ENCODE data around the gene LIMS1.
A peak's percentile ranks its signal among the peaks of the same experiment; 100 is the strongest.

Gene LIMS1

DNA sequence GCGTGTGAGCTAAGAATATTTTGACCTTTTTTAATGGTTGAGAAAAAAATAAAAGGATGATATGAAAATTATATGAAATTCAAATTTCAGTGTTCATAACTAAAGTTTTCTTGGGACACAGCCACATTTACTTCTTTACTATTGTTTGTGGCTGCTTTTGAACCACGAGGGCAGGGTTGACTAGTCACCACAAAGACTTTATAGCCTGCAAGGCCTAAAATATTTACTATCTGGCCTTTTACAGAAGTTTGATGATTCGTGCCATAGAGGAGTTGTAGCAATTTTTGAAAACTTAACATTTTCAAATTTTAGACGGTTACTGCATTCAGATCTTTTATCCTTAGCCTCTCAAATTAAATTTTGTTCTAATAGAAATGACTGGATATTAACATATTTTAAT, 69.9 kb downstream of the LIMS1 start:
- Histone ChIP-seq H3K36me3 (ENCODE audit: control insufficient read depth in 1 of 2, insufficient read depth in 2 of 2, low read length in 2 of 2) (no peaks in the 10 kb centered on the region), H3K4me1 (ENCODE audit: control insufficient read depth in 1 of 2, insufficient read depth in 2 of 2, low read length in 2 of 2) (no peaks in the 10 kb centered on the region), H3K27ac (ENCODE audit: low read length) (no peak overlapping the region), H3K4me3 (ENCODE audit: low read depth in 1 of 2, low read length in 2 of 2) (no peak overlapping the region), H3K27me3 (ENCODE audit: low read depth, low read length) (no peaks in the 10 kb centered on the region), H3K9me3 (ENCODE audit: control insufficient read depth in 1 of 2, low read length in 2 of 2) (no peaks in the 10 kb centered on the region)

DNA sequence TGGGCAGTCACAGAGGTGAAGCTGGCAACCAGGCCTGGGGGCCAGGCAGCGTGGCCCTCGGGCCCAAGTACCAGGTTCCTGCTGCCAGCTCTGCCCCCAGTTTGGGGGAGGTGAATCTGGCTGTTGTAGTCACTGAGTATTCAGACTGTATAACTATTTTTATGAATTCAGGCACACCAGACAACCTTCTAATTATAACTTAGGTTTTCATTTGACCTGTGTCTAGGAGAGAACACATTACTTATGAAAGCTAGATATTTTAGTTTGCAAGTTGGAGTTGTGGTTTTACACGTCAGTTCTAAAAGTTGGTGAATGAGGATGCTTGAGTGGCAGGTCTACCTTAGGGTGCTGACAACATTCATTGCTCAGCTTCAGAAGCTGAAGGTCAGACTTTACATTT, 71.7 kb downstream of the LIMS1 start:
- Histone ChIP-seq H3K4me1 (ENCODE audit: control insufficient read depth in 1 of 2, insufficient read depth in 2 of 2, low read length in 2 of 2) (no peaks in the 10 kb centered on the region), H3K27ac (ENCODE audit: low read length) (no peak overlapping the region), H3K4me3 (ENCODE audit: low read depth in 1 of 2, low read length in 2 of 2) (no peak overlapping the region), H3K9me3 (ENCODE audit: control insufficient read depth in 1 of 2, low read length in 2 of 2) (no peaks in the 10 kb centered on the region), H3K36me3 (ENCODE audit: control insufficient read depth in 1 of 2, insufficient read depth in 2 of 2, low read length in 2 of 2) (no peaks in the 10 kb centered on the region), H3K27me3 (ENCODE audit: low read depth, low read length) (no peaks in the 10 kb centered on the region)

DNA sequence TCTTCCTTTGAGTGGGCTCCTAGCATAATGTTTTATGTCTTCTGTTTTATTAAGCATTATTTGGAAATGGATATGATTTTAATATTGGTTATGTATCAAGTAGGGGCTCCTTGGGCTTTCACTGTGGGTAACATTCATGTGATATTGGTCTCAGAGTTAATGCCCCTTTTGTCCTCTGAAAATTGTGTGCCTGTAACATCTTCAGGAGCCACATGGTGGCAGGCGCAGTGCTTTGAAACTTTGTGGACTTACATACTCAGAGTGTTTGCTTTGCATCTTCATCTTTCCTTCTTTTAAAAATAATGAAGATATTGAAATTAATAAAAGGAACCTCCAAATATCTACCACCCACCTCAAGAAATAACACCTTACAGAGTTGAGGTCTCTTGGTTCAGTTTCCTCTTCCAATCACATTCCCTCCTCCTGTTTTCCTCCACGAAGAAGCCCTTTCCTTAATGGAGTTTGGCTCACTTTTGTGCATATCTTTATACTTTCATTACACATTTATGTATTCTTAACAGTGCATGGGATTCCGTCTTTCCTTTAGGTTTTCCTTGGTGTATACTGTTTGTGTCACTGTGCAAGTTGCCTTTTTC, 73.5 kb downstream of the LIMS1 start:
- Histone ChIP-seq H3K27ac (ENCODE audit: low read length) (no peak overlapping the region), H3K4me1 (ENCODE audit: control insufficient read depth in 1 of 2, insufficient read depth in 2 of 2, low read length in 2 of 2) (peaks cover 3 to 4% of the 10 kb centered on the region in 2 donors), H3K4me3 (ENCODE audit: low read depth in 1 of 2, low read length in 2 of 2) (no peak overlapping the region), H3K27me3 (ENCODE audit: low read depth, low read length) (no peaks in the 10 kb centered on the region), H3K36me3 (ENCODE audit: control insufficient read depth in 1 of 2, insufficient read depth in 2 of 2, low read length in 2 of 2) (no peaks in the 10 kb centered on the region), H3K9me3 (ENCODE audit: control insufficient read depth in 1 of 2, low read length in 2 of 2) (no peaks in the 10 kb centered on the region)

DNA sequence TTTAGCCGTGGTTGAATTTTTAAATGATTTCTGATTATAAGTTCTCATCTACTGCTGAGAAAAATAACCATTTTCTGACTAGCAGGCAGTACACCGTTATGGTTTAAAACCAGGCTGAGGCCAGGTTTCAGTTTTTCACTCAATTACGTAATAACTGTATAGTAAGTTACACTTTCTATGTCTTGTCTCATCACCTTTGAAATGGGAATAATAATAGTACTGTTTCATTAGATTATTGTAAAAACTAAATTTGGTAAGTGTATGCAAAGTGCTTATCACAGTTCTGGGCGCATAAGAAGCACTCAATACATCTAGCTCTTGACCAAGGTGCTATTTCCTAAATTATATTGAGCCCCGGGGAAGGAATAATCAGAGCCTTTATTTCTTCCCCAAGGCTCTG, 76.8 kb downstream of the LIMS1 start:
- H3K4me3 ChIP-seq (ENCODE audit: low read depth in 1 of 2, low read length in 2 of 2) = no peak overlapping the region
- no peaks in the 10 kb centered on the region for H3K36me3 ChIP-seq (ENCODE audit: control insufficient read depth in 1 of 2, insufficient read depth in 2 of 2, low read length in 2 of 2)
- H3K4me1 ChIP-seq (ENCODE audit: control insufficient read depth in 1 of 2, insufficient read depth in 2 of 2, low read length in 2 of 2) = peaks cover 7 to 24% of the 10 kb centered on the region in 2 donors
- no peak overlapping the region for H3K27ac ChIP-seq (ENCODE audit: low read length)
- H3K27me3 ChIP-seq (ENCODE audit: low read depth, low read length) = no peaks in the 10 kb centered on the region
- no peaks in the 10 kb centered on the region for H3K9me3 ChIP-seq (ENCODE audit: control insufficient read depth in 1 of 2, low read length in 2 of 2)

DNA sequence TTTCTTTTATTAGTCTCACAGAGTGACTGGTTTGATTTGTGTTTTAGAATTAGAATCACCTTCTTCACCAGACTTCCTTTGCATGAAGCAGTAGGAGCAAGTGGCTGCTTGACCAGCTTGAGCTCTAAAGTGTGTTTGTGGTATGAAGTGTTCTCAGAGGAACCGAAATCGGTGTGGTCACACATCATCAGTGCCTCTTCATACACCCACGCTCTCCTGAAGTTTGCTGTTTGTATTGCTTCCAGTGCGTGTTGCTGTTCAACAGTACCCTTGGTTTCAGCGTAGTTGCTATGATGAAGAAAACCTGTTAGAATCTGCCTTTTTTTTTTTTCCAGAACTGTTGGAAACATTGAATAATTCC, 77.9 kb downstream of the LIMS1 start:
- H3K27me3 ChIP-seq (ENCODE audit: low read depth, low read length) = no peaks in the 10 kb centered on the region
- H3K9me3 ChIP-seq (ENCODE audit: control insufficient read depth in 1 of 2, low read length in 2 of 2) = no peaks in the 10 kb centered on the region
- peak overlapping the region; percentile 56 for H3K27ac ChIP-seq (ENCODE audit: low read length)
- no peak overlapping the region for H3K4me3 ChIP-seq (ENCODE audit: low read depth in 1 of 2, low read length in 2 of 2)
- no peaks in the 10 kb centered on the region for H3K36me3 ChIP-seq (ENCODE audit: control insufficient read depth in 1 of 2, insufficient read depth in 2 of 2, low read length in 2 of 2)
- H3K4me1 ChIP-seq (ENCODE audit: control insufficient read depth in 1 of 2, insufficient read depth in 2 of 2, low read length in 2 of 2) = peaks cover 7 to 35% of the 10 kb centered on the region in 2 donors

DNA sequence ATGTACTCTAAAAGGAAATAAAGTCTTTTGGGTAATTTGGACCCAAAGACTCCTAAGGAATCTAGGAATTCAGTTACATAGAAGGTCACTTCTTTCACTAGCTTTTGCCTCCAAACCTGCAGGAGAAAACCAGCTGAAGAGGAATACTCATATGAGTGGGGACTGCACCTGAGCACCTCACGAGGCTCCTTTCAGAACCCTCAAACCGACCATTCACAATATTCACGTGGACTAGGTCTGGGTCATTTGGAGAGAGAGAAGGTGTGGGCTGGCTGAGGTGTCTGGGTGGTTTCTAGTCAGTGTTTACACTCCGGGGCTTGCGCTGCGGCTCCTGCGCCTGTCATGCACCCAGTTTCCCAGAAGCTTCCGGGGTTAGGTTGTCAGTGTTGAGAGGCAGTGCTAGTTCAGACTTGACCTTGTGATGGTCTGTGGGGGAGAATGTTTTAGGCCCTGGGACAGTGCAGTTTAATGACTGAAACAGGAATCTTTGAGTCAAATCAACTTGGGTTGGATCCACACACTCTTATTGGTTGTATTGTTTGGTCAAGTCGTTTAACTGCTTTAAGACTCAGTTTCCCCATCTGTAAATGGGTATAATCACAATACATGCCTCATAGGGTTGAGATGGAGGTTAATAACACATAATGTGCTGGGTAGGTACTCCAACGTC, 78.4 kb downstream of the LIMS1 start:
- Histone ChIP-seq H3K36me3 (ENCODE audit: control insufficient read depth in 1 of 2, insufficient read depth in 2 of 2, low read length in 2 of 2) (no peaks in the 10 kb centered on the region), H3K4me3 (ENCODE audit: low read depth in 1 of 2, low read length in 2 of 2) (no peak overlapping the region), H3K4me1 (ENCODE audit: control insufficient read depth in 1 of 2, insufficient read depth in 2 of 2, low read length in 2 of 2) (peaks cover 10 to 40% of the 10 kb centered on the region in 2 donors), H3K27ac (ENCODE audit: low read length) (peak overlapping the region; percentile 56), H3K27me3 (ENCODE audit: low read depth, low read length) (no peaks in the 10 kb centered on the region), H3K9me3 (ENCODE audit: control insufficient read depth in 1 of 2, low read length in 2 of 2) (no peaks in the 10 kb centered on the region)

DNA sequence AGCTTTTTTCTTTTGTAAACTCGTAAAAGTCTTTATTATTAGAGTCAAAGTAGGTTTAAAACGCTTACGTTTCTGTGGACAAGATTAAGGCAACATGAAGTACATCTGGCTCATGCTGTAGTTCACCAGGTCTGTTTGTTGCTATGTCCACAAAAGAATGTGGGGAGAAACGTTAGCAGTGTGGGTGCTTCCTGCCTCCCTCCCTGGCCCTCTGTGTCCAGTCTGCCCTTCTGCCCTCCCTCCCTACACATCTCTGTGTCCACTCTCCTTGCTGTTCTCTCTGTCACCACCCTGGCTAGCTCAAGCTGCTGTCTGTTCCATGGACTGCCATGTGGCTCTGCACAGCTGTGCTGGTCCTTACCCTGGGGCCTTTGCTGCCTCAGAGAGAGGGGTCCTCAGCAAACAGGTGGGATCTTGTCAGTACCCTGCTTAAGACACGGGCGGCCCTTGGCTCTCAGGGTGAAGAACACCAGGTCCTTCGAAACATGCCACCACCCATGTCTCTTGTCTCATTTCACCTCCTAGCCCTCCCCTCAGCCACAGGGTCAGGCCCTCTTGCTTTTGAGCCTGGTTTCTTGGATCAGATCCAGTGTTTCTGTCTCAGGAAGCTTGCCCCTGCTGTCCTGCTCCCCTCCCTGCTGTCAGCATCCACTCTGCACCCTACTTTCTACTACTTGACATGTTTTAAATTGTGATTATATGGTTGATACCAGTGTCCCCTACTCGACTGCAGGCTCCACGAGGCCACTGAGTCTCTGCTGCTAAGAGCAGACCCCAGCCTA, 79.2 kb downstream of the LIMS1 start:
- Histone ChIP-seq H3K36me3 (ENCODE audit: control insufficient read depth in 1 of 2, insufficient read depth in 2 of 2, low read length in 2 of 2) (no peaks in the 10 kb centered on the region), H3K9me3 (ENCODE audit: control insufficient read depth in 1 of 2, low read length in 2 of 2) (no peaks in the 10 kb centered on the region), H3K4me1 (ENCODE audit: control insufficient read depth in 1 of 2, insufficient read depth in 2 of 2, low read length in 2 of 2) (peaks cover 11 to 41% of the 10 kb centered on the region in 2 donors), H3K4me3 (ENCODE audit: low read depth in 1 of 2, low read length in 2 of 2) (no peak overlapping the region), H3K27ac (ENCODE audit: low read length) (no peak overlapping the region), H3K27me3 (ENCODE audit: low read depth, low read length) (no peaks in the 10 kb centered on the region)

DNA sequence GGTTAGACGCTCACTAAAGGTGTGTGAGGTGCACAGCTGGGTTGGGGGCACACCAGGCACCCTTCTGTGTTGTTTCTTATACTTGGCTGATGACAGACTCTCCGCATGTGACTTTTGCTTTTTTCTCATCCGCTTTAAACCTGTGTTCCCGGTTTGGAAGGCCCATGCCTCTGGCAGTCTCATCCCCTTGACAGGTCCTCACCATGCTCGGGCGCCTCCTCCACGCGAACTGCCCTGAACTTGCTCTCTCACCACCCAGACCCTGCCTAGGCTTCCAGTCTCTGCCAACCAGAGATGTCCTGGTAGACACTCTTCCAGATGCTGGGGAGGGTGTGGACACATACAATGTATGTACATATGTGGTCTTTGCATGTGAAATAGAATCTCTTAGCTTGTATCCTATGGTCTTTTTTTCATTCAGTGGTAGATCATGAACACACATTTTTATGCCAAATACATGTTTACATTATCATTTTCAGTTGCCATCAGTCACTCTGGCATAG, 79.8 kb downstream of the LIMS1 start:
- no peaks in the 10 kb centered on the region for H3K9me3 ChIP-seq (ENCODE audit: control insufficient read depth in 1 of 2, low read length in 2 of 2)
- H3K27ac ChIP-seq (ENCODE audit: low read length) = no peak overlapping the region
- peaks cover 11 to 43% of the 10 kb centered on the region in 2 donors for H3K4me1 ChIP-seq (ENCODE audit: control insufficient read depth in 1 of 2, insufficient read depth in 2 of 2, low read length in 2 of 2)
- no peak overlapping the region for H3K4me3 ChIP-seq (ENCODE audit: low read depth in 1 of 2, low read length in 2 of 2)
- H3K27me3 ChIP-seq (ENCODE audit: low read depth, low read length) = no peaks in the 10 kb centered on the region
- no peaks in the 10 kb centered on the region for H3K36me3 ChIP-seq (ENCODE audit: control insufficient read depth in 1 of 2, insufficient read depth in 2 of 2, low read length in 2 of 2)

DNA sequence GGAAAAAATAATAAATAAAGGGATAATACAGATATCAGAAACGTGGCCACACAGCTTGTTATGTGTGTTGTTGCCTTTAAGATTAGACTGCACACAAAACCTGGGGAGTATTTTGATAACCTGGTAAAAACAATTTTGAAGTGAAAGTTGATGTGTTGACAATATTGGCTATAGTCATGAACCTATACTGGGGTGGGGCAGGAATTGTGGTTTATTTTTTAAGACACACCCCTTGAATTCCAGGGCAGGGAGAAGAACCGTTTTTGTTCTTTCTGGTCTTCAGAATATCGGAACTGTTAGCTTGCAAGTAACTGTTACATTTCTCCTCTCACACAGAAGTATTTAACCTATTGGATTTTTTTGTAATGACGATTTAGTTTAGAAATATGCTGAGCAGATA, 80.4 kb downstream of the LIMS1 start:
- no peaks in the 10 kb centered on the region for H3K36me3 ChIP-seq (ENCODE audit: control insufficient read depth in 1 of 2, insufficient read depth in 2 of 2, low read length in 2 of 2)
- H3K4me1 ChIP-seq (ENCODE audit: control insufficient read depth in 1 of 2, insufficient read depth in 2 of 2, low read length in 2 of 2) = peaks cover 11 to 46% of the 10 kb centered on the region in 2 donors
- no peaks in the 10 kb centered on the region for H3K27me3 ChIP-seq (ENCODE audit: low read depth, low read length)
- no peaks in the 10 kb centered on the region for H3K9me3 ChIP-seq (ENCODE audit: control insufficient read depth in 1 of 2, low read length in 2 of 2)
- no peak overlapping the region for H3K27ac ChIP-seq (ENCODE audit: low read length)
- H3K4me3 ChIP-seq (ENCODE audit: low read depth in 1 of 2, low read length in 2 of 2) = no peak overlapping the region

DNA sequence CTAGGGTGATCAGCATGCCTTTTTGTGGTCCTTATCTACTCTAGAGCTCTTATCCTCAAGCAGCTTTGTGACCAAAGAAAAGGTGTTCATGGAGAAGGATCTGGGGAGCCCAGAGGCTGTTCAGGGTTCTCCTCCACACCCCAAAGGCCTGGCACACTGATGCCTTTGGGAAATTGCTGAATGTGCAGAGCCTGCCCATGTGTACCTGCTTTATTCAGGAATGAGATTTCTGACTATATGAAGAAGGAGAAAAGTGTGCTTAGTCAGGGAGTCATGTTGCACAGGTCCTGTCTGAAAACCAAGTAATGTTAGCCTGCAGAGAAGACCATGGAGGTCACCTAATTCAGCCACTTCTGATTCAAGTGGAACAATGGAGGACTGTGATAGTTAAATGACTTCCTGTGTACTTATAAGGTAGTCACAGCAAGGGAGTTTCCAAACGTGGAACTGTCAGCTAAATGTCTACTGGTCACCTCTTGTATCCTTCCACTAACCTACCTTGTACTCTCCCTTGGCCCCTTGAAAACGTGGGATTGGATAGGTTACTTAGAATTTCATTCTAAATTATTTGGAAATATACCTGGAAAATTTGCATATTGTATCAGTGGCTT, 81.3 kb downstream of the LIMS1 start:
- Histone ChIP-seq H3K27me3 (ENCODE audit: low read depth, low read length) (no peaks in the 10 kb centered on the region), H3K9me3 (ENCODE audit: control insufficient read depth in 1 of 2, low read length in 2 of 2) (no peaks in the 10 kb centered on the region), H3K4me3 (ENCODE audit: low read depth in 1 of 2, low read length in 2 of 2) (no peak overlapping the region), H3K27ac (ENCODE audit: low read length) (no peak overlapping the region), H3K36me3 (ENCODE audit: control insufficient read depth in 1 of 2, insufficient read depth in 2 of 2, low read length in 2 of 2) (no peaks in the 10 kb centered on the region), H3K4me1 (ENCODE audit: control insufficient read depth in 1 of 2, insufficient read depth in 2 of 2, low read length in 2 of 2) (peaks cover 11 to 47% of the 10 kb centered on the region in 2 donors)

DNA sequence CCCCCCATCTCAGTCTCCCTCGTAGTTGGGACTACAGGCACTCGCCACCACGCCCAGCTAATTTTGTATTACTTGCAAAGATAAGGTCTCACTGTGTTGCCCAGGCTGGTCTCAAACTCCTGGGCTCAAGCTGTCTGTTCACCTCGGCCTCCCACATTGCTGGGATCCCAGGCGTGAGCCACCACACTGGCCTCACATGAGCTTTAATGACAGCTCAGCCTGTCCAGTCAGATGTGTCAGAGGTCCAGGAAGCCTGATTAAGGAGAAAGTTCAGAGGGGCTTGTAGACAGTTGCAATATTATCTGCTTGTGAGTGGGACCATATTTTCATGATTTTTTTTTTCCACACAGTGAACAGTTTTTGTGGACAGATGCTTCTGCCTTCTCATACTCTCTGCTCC, 82.0 kb downstream of the LIMS1 start:
- H3K27me3 ChIP-seq (ENCODE audit: low read depth, low read length) = no peaks in the 10 kb centered on the region
- H3K27ac ChIP-seq (ENCODE audit: low read length) = no peak overlapping the region
- no peak overlapping the region for H3K4me3 ChIP-seq (ENCODE audit: low read depth in 1 of 2, low read length in 2 of 2)
- peaks cover 11 to 54% of the 10 kb centered on the region in 2 donors for H3K4me1 ChIP-seq (ENCODE audit: control insufficient read depth in 1 of 2, insufficient read depth in 2 of 2, low read length in 2 of 2)
- H3K36me3 ChIP-seq (ENCODE audit: control insufficient read depth in 1 of 2, insufficient read depth in 2 of 2, low read length in 2 of 2) = no peaks in the 10 kb centered on the region
- no peaks in the 10 kb centered on the region for H3K9me3 ChIP-seq (ENCODE audit: control insufficient read depth in 1 of 2, low read length in 2 of 2)
